ENCODE results near the gene C3orf20. TPM values are rescaled to one million over a fixed set of nuclear protein-coding genes. Genes with fewer than 3 reads are reported as not detected.

The C3orf20 gene
- total RNA-seq, 1 experiment from 2014 or later = not detected

DNA sequence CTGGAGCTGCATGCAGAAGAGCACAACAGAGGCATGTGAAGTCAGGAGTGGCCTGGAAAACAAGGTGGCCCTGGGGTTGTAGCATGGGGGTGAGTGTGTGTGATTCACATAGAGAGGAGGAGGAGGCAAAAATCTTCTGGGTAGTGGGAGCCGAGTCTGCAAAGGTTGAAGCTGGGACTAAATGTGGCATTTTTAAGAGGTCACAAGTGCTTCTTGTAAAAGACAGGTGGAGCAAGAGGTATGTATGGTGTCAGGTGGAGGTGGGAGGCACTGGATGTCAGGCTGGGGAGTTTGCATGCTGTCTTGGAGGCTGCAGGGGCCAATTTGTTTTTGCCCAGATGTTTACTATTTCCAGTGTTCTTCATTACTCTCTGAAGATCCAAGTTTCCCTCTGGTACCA lies 42.4 kb downstream of the C3orf20 start:
- Histone ChIP-seq H3K9me3 (ENCODE audit: low read length) (no peaks in the 10 kb centered on the region), H3F3A (ENCODE audit: low read length, unreplicated experiment) (no peaks in the 10 kb centered on the region), H3K9ac (ENCODE audit: low read length) (no peak overlapping the region), H3K36me3 (ENCODE audit: low read depth, low read length) (no peaks in the 10 kb centered on the region), H3K4me3 (ENCODE audit: low read length) (no peak overlapping the region), H3K79me2 (ENCODE audit: low read length) (no peaks in the 10 kb centered on the region), H3K9me2 (replicated peaks; ENCODE audit: low read length) (no peaks in the 10 kb centered on the region), H2AFZ (ENCODE audit: low read length) (no peak overlapping the region), H3K4me1 (ENCODE audit: insufficient read depth, low read length) (peaks cover 14% of the 10 kb centered on the region), H4K20me1 (ENCODE audit: low read length) (no peaks in the 10 kb centered on the region), H3K27ac (ENCODE audit: low read length) (no peak overlapping the region), H3K27me3 (ENCODE audit: low read length) (no peaks in the 10 kb centered on the region), H3K4me2 (ENCODE audit: low read length) (no peak overlapping the region)
- TF ChIP-seq EZH2phosphoT487 (IDR thresholded peaks at IDR 0.05; ENCODE audit: borderline replicate concordance, low read length) (no peak), EZH2 (IDR thresholded peaks at IDR 0.05; ENCODE audit: low read length, unreplicated experiment) (no peak)
- TF ChIP-seq, protein P1, sequence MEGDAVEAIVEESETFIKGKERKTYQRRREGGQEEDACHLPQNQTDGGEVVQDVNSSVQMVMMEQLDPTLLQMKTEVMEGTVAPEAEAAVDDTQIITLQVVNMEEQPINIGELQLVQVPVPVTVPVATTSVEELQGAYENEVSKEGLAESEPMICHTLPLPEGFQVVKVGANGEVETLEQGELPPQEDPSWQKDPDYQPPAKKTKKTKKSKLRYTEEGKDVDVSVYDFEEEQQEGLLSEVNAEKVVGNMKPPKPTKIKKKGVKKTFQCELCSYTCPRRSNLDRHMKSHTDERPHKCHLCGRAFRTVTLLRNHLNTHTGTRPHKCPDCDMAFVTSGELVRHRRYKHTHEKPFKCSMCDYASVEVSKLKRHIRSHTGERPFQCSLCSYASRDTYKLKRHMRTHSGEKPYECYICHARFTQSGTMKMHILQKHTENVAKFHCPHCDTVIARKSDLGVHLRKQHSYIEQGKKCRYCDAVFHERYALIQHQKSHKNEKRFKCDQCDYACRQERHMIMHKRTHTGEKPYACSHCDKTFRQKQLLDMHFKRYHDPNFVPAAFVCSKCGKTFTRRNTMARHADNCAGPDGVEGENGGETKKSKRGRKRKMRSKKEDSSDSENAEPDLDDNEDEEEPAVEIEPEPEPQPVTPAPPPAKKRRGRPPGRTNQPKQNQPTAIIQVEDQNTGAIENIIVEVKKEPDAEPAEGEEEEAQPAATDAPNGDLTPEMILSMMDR (conservative IDR thresholded peaks at IDR 0.05; ENCODE audit: low read depth, low read length) = no peak
- ATAC-seq (no peak), DNase-seq (no peak)
- ChIA-PET POLR2A (ENCODE audit: unreplicated experiment) (no interaction called here), CTCF (no interaction called here)
- intact Hi-C loops (cut with micrococcal nuclease) = no loop called here
- BruUV-seq (replicated peaks) = no TSS peak

DNA sequence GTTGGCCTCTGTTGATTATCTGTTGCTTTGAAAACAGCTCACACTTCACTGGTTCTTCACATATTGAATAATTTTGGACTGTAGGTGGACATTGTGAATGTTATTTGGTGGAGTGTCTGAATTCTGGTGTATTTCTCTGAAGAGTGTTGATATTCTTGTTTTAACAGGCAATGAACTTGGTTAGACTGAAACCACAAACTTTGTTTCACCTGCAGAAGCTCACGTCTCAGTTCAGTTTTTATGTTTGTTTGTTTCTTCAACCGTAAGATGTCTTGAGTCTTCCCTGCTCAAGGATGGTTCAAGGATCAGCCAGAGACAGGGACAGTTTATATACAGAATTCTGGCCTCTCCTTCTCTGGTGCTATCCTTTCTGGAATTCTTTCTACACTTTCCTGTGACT lies 43.6 kb downstream of the C3orf20 start:
- H3K4me2 ChIP-seq (ENCODE audit: low read length) = no peak overlapping the region
- no peak overlapping the region for H3K27ac ChIP-seq (ENCODE audit: low read length)
- H3K9me2 ChIP-seq (replicated peaks; ENCODE audit: low read length) = no peaks in the 10 kb centered on the region
- intact Hi-C loops (cut with micrococcal nuclease) = no loop called here
- H4K20me1 ChIP-seq (ENCODE audit: low read length) = no peaks in the 10 kb centered on the region
- no peaks in the 10 kb centered on the region for H3F3A ChIP-seq (ENCODE audit: low read length, unreplicated experiment)
- no peaks in the 10 kb centered on the region for H3K79me2 ChIP-seq (ENCODE audit: low read length)
- ChIA-PET CTCF (no interaction called here), POLR2A (ENCODE audit: unreplicated experiment) (no interaction called here)
- DNase-seq = no peak
- H3K9me3 ChIP-seq (ENCODE audit: low read length) = no peaks in the 10 kb centered on the region
- no peaks in the 10 kb centered on the region for H3K27me3 ChIP-seq (ENCODE audit: low read length)
- ATAC-seq = no peak
- TF ChIP-seq, protein P1 (conservative IDR thresholded peaks at IDR 0.05; ENCODE audit: low read depth, low read length) = no peak
- no peak for TF ChIP-seq EZH2phosphoT487 (IDR thresholded peaks at IDR 0.05; ENCODE audit: borderline replicate concordance, low read length)
- BruUV-seq (replicated peaks) = no TSS peak
- peaks cover 14% of the 10 kb centered on the region for H3K4me1 ChIP-seq (ENCODE audit: insufficient read depth, low read length)
- H3K4me3 ChIP-seq (ENCODE audit: low read length) = no peak overlapping the region
- H2AFZ ChIP-seq (ENCODE audit: low read length) = no peak overlapping the region
- H3K9ac ChIP-seq (ENCODE audit: low read length) = no peak overlapping the region
- no peaks in the 10 kb centered on the region for H3K36me3 ChIP-seq (ENCODE audit: low read depth, low read length)

DNA sequence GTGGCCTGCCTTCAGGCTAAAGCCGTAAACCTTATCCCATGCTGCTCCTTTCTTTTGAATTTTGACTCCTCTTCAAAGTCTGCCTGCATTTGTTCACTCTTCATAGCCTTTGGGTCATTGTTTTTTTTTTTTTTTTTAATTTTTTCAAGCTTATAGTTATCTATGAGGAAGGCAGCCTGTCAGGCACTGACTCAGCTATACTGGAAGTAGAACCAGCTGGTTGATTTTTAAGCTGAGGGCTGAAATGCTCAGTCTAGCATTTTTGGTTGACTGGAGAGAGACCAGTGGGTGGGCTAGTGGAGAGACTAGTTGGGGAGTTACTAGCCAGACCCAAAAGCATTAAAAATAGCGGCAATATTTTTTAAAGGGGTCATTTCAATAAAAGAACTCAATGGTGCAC lies 44.1 kb downstream of the C3orf20 start:
- ChIA-PET CTCF (no interaction called here), POLR2A (ENCODE audit: unreplicated experiment) (no interaction called here)
- no peak for TF ChIP-seq EZH2 (IDR thresholded peaks at IDR 0.05; ENCODE audit: low read length, unreplicated experiment)
- TF ChIP-seq, protein P1 (conservative IDR thresholded peaks at IDR 0.05; ENCODE audit: low read depth, low read length) = no peak
- TF ChIP-seq EZH2phosphoT487 (IDR thresholded peaks at IDR 0.05; ENCODE audit: borderline replicate concordance, low read length) = no peak
- Histone ChIP-seq H3K4me3 (ENCODE audit: low read length) (no peak overlapping the region), H3K79me2 (ENCODE audit: low read length) (no peaks in the 10 kb centered on the region), H3K27me3 (ENCODE audit: low read length) (no peaks in the 10 kb centered on the region), H3K4me1 (ENCODE audit: insufficient read depth, low read length) (peaks cover 14% of the 10 kb centered on the region), H2AFZ (ENCODE audit: low read length) (no peak overlapping the region), H3K36me3 (ENCODE audit: low read depth, low read length) (no peaks in the 10 kb centered on the region), H3K27ac (ENCODE audit: low read length) (no peak overlapping the region), H3K9me3 (ENCODE audit: low read length) (no peaks in the 10 kb centered on the region), H3K4me2 (ENCODE audit: low read length) (no peak overlapping the region), H3F3A (ENCODE audit: low read length, unreplicated experiment) (no peaks in the 10 kb centered on the region), H3K9me2 (replicated peaks; ENCODE audit: low read length) (no peaks in the 10 kb centered on the region), H4K20me1 (ENCODE audit: low read length) (no peaks in the 10 kb centered on the region), H3K9ac (ENCODE audit: low read length) (no peak overlapping the region)
- BruUV-seq (replicated peaks) = no TSS peak
- intact Hi-C loops (cut with micrococcal nuclease) = no loop called here
- ATAC-seq (no peak), DNase-seq (no peak)

All from PC-3 (cell line).